ENCODE measurements around the gene GALR3. TPM values are rescaled to one million over a fixed set of nuclear protein-coding genes. Genes with fewer than 3 reads are reported as not detected.

The GALR3 gene
- total and polyA plus RNA-seq, 9 donors: not detected

DNA sequence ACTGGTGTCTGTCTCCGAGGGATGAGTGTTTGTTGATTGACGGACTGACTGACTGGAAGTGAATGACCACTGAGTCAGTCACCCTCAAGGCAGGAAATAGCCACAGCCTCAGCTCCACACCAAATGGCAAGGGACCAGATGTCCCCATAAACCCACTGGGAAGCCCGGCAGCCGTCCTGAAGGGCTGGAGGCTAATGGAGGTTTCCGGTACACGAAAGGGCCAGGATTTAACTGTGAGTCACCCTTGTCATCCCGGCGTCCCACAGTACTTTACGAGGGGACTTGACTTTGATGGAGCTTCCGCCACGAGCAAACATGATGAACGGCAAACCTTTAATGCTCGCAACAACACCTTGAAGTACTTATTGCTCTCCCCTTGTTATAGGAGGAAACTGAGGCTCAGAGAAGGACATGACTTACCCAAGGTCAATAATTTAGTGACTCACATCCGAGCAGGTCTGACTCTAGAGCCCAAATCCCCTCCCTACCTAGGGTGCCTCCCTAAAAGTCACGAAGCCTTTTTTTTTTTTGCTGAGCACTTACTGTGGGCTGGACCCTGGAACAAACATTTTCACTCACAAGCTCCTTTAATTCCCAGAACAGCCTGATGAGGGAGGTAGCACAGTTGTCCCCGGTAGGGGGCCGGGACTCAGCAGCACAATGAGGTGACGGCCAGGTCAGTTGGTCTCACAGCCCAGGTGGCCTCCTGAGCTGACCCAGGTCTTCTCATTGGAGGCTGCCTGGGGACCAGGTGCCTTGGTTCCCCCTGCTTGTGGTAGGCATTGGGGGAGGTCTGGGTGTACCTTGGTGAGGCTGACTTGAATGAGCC, 40.6 kb upstream of the GALR3 start:
- Histone ChIP-seq H3K36me3 (no peaks in the 10 kb centered on the region), H3K9me3 (no peaks in the 10 kb centered on the region), H3K4me3 (no peak overlapping the region), H3K27me3 (no peaks in the 10 kb centered on the region), H3K4me1 (ENCODE audit: insufficient read depth) (peaks cover 7% of the 10 kb centered on the region), H3K27ac (no peak overlapping the region)
- TF ChIP-seq EP300 (IDR thresholded peaks at IDR 0.05): no peak
- no peak for TF ChIP-seq POLR2A (IDR thresholded peaks at IDR 0.05)
- TF ChIP-seq CTCF (IDR thresholded peaks at IDR 0.05): no peak
- intact Hi-C loops (cut with DNase I): no loop called here
- no peak for DNase-seq
- WGBS, 3 donors: 48 to 55% (median 55%) methylated on average over 18 of the region's 18 CpGs

DNA sequence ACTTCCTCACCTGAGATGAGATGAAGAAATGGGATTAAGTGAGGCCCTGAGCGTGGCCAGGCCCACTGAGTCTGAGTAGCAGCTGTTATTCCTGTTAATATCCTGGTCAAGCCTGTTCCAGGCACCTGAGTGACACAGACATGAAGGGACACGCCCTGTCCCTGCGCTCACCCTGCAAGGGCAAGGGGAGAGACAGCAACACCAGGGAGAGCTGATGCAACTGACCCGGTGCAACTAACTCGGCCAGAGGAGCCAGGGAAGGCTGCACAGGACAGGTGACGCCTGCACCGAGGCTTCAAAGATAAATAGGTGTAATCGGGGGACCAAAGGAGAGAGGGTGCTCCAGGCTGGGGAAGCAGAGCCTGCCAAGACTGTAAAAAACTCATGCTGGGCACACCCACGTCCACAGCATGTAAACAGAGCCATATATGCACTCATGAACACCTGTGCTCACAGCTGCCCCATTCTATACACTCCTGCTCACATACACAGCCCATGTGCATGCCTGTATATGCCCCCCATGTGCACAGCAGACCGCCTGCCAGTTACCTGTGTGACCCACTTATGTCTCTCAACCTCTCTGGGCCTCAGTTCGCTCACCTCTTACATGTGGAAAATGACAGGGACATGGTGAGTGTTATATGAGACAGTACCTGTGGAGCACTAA, 38.2 kb upstream of the GALR3 start:
- Histone ChIP-seq H3K9me3 (no peaks in the 10 kb centered on the region), H3K27me3 (no peaks in the 10 kb centered on the region), H3K27ac (no peak overlapping the region), H3K36me3 (no peaks in the 10 kb centered on the region), H3K4me3 (no peak overlapping the region), H3K4me1 (ENCODE audit: insufficient read depth) (peaks cover 7% of the 10 kb centered on the region)
- no peak for TF ChIP-seq EP300 (IDR thresholded peaks at IDR 0.05)
- TF ChIP-seq POLR2A (IDR thresholded peaks at IDR 0.05): no peak
- intact Hi-C loops (cut with DNase I): no loop called here
- no peak for DNase-seq
- WGBS, 3 donors: 54 to 69% (median 61%) methylated on average over 11 of the region's 11 CpGs

DNA sequence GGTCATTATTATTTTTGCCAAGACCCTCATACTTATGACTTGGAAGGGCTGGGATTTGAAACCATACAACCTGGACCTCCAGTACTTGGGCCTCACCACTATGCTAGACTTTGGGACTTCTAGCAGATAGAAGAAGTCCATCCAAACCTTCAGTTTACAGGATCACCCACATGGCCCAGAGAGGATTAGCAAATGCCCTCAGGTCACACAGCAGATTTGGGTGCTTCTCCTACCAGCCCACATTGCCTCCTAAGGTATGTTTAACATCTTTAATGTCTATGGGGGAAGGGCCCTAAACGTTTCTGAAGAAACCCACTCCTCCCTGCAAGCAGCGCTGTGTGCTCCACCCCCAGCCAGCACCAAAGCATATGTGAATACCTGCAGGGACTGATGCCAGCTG, 32.9 kb upstream of the GALR3 start:
- no peaks in the 10 kb centered on the region for H3K4me1 ChIP-seq (ENCODE audit: insufficient read depth)
- no peak for DNase-seq
- H3K36me3 ChIP-seq: no peaks in the 10 kb centered on the region
- intact Hi-C loops (cut with DNase I): loop anchor here in 3 of 4 donors (5.0 to 10.0 kb wide), 3 partner anchors 145 to 168 kb away; no protein-coding TSS in a partner anchor
- H3K27me3 ChIP-seq: no peaks in the 10 kb centered on the region
- TF ChIP-seq EP300 (IDR thresholded peaks at IDR 0.05) (no peak), CTCF (IDR thresholded peaks at IDR 0.05) (no peak), POLR2A (IDR thresholded peaks at IDR 0.05) (no peak)
- 59 to 62% (median 59%) methylated on average over 2 of the region's 2 CpGs for WGBS, 3 donors
- no peak overlapping the region for H3K27ac ChIP-seq
- no peak overlapping the region for H3K4me3 ChIP-seq
- no peaks in the 10 kb centered on the region for H3K9me3 ChIP-seq

- Histone ChIP-seq H3K27ac (no peak overlapping the region), H3K36me3 (no peaks in the 10 kb centered on the region), H3K27me3 (no peaks in the 10 kb centered on the region), H3K4me1 (ENCODE audit: insufficient read depth) (no peaks in the 10 kb centered on the region), H3K4me3 (no peak overlapping the region), H3K9me3 (no peaks in the 10 kb centered on the region)
- DNase-seq: no peak
- 83 to 90% (median 88%) methylated on average over 6 of the region's 6 CpGs for WGBS, 3 donors
- intact Hi-C loops (cut with DNase I): loop anchor here in 3 of 4 donors (5.0 to 10.0 kb wide), 3 partner anchors 148 to 170 kb away; no protein-coding TSS in a partner anchor
- TF ChIP-seq POLR2A (IDR thresholded peaks at IDR 0.05) (no peak), EP300 (IDR thresholded peaks at IDR 0.05) (no peak), CTCF (IDR thresholded peaks at IDR 0.05) (no peak)
Measured at GRCh38 chr22:37792494-37792893, 30.7 kb upstream of the GALR3 start.
